T47D (cell line): ENCODE results near the gene CDH2.
A peak's percentile ranks its signal among the peaks of the same experiment; 100 is the strongest.
"Not testable (repeated sequence)": the region's sequence is repeated elsewhere in the genome, so short reads cannot be mapped to it uniquely, and the experiment has no call there.

Experiments used
- DNase-seq, 2 experiments: peaks; one replicate each; pipeline versions ENCODE4 v3.0.0 to v3.0.0-alpha.2; 2011 to 2012; ENCODE audit warnings: low read depth in 1 of 2, low spot score in 1 of 2
- JUND ChIP-seq: IDR thresholded peaks from 2 replicates; pipeline ENCODE4 v1.6.1; 2012; ENCODE audit warnings: low read depth
- in situ Hi-C: cut with HindIII; loops from 2 replicates; pipeline ENCODE4 v1.10.0; 2016; ENCODE audit warnings: low sequenced_read_pairs, low pct_unique_long_range_greater_than_20kb

Gene CDH2

DNA sequence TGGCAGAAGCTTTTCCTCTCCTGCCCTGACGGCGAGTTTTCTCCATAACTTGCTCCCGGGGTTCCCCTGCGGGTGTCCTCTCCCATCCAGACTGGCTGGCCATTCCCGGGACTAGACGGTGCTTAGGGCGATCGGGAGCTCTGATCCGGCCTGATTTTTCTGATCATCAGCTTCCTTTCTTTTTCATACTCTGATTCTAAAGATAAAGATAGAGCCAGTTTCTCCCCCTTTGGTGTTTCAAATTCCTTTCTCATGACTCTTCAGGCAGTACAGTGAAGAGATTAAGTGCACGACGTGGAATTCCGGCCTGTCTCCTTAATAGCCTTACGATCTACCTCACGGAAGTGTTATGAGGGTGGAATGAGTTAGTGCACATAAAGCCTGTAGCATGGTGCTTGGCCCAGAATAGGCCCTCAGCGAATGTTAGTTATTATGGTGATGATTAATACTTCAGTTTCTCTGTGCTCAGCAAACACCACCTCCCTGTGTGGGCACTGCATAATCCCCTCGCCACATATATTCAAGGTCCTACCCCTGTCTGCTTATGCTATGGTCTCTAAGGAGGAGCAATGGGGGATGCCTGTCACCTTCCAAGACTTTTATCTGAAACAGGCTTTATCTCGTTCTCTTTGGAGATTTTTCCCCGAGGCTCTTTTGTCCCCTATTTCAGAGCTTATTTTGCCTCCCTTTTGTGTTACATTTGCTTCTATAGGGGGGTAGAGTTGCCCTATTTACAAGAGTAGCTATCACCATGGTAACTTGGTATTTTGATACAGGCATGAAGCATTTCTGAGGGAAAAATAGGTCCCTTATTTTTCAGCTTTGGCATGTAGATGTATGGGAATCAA, 254.8 kb downstream of the CDH2 start:
- peak in 1 of 2 experiments; percentile 13 for DNase-seq
- TF ChIP-seq JUND = no peak
- in situ Hi-C loops = no loop called here

- in situ Hi-C loops = no loop called here
These were observed 255.5 kb downstream of the CDH2 start for GRCh38 chr18:27921392-27921791.

DNA sequence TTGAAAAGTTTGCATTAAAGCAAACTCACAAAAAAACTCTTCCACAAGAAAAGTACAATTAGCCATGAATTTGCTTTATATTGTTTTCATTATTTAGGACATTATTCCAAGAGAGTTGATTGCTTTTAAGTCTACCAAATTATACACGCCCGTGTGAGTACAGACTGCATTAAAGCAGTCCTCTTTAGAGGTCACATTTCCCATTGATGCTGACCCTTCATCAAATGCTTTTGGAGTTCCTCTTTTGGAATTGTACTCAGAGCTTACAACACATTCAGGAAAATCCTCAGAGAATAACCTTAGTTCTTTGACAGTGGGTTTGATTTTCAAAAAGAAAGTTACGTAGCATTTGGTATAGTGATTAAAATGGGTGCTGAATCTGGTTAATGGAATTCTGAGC, 256.1 kb downstream of the CDH2 start:
- in situ Hi-C loops = no loop called here
- DNase-seq = no peak
- no peak for TF ChIP-seq JUND

More at GRCh38 chr18:27921392-27921791, 255.5 kb downstream of the CDH2 start:
- no peak for TF ChIP-seq JUND
- DNase-seq = peak in 1 of 2 experiments; percentile 10

DNA sequence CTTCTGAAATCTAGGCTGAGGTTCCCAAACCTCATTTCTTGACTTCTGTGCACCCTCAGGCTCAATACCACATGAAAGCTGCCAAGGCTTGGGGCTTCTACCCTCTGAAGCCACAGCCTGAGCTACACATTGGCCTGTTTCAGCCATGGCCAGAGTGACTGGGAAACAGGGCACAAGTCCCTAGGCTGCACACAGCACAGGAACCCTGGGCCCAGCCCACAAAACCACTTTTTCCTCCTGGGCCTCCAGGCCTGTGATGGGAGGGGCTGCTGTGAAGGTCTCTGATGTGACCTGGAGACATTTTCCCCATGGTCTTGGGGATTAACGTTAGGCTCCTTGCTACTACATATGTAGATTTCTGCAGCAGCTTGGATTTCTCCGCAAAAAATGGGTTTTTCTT, 270.7 kb downstream of the CDH2 start:
- in situ Hi-C loops, DNase-seq: not testable (repeated sequence)

- in situ Hi-C loops = no loop called here
- no peak for DNase-seq
- no peak for TF ChIP-seq JUND
These were observed 273.0 kb downstream of the CDH2 start for GRCh38 chr18:27903906-27904305.

GRCh38 chr18:27901424-27902226, 275.3 kb downstream of the CDH2 start:
- DNase-seq = no peak
- no peak for TF ChIP-seq JUND

More at GRCh38 chr18:27901424-27902226, 275.3 kb downstream of the CDH2 start:
- in situ Hi-C loops = no loop called here
